WTC11 (cell line): ENCODE data around the gene KCNJ1.

Experiments used
- CTCF ChIP-seq: fragments of 200-600 bp; IDR thresholded peaks from 2 replicates; pipeline ENCODE4 v1.8.0; 2022; ENCODE audit warnings: antibody characterized with exemption
- E2F5 ChIP-seq: sonication (generic); formaldehyde crosslinking; IDR thresholded peaks from 2 replicates; pipeline ENCODE4 v1.8.1; 2022; ENCODE audit warnings: mild to moderate bottlenecking, moderate library complexity, missing genetic modification reagents
- ESRRA ChIP-seq: sonication (generic); formaldehyde crosslinking; IDR thresholded peaks from 2 replicates; pipeline ENCODE4 v1.8.1; 2022; ENCODE audit warnings: mild to moderate bottlenecking, missing genetic modification reagents, borderline replicate concordance
- FOXK1 ChIP-seq: sonication (generic); formaldehyde crosslinking; IDR thresholded peaks from 2 replicates; pipeline ENCODE4 v1.8.0; 2022; ENCODE audit warnings: mild to moderate bottlenecking, moderate library complexity, missing genetic modification reagents
- HMGA2 ChIP-seq: fragments of 250-450 bp; sonication (Bioruptor Pico); IDR thresholded peaks from 2 replicates; pipeline ENCODE4 v1.4.0; 2021; ENCODE audit warnings: mild to moderate bottlenecking, moderate library complexity
- IRF2 ChIP-seq: sonication (generic); formaldehyde crosslinking; IDR thresholded peaks from 2 replicates; pipeline ENCODE4 v1.8.0; 2022; ENCODE audit warnings: low read depth, missing genetic modification reagents, borderline replicate concordance
- KAT7 ChIP-seq: sonication (generic); formaldehyde crosslinking; IDR thresholded peaks from 2 replicates; pipeline ENCODE4 v1.8.1; 2023; ENCODE audit warnings: missing genetic modification reagents, mild to moderate bottlenecking, borderline replicate concordance
- MAX ChIP-seq: sonication (generic); formaldehyde crosslinking; IDR thresholded peaks from 2 replicates; pipeline ENCODE4 v1.8.0; 2022; ENCODE audit warnings: mild to moderate bottlenecking, missing genetic modification reagents
- TEAD1 ChIP-seq: sonication (generic); formaldehyde crosslinking; IDR thresholded peaks from 2 replicates; pipeline ENCODE4 v1.8.0; 2022; ENCODE audit warnings: mild to moderate bottlenecking, missing genetic modification reagents
- ZBTB21 ChIP-seq: sonication (generic); formaldehyde crosslinking; IDR thresholded peaks from 2 replicates; pipeline ENCODE4 v1.8.1; 2023; ENCODE audit warnings: mild to moderate bottlenecking, missing genetic modification reagents, borderline replicate concordance
- ZNF138 ChIP-seq: sonication (generic); formaldehyde crosslinking; conservative IDR thresholded peaks from 2 replicates; pipeline ENCODE4 v1.8.1; 2022; ENCODE audit warnings: mild to moderate bottlenecking, moderate library complexity, missing genetic modification reagents

- TF ChIP-seq E2F5 (CRISPR knock-in tag) (no peak), ZNF138 (no peak), IRF2 (no peak), ZBTB21 (no peak), ESRRA (CRISPR knock-in tag) (no peak), TEAD1 (no peak), HMGA2 (CRISPR knock-in tag) (no peak), CTCF (no peak), FOXK1 (CRISPR knock-in tag) (no peak), KAT7 (CRISPR knock-in tag) (no peak), MAX (no peak)
These were observed 48.0 kb upstream of the KCNJ1 start for GRCh38 chr11:128915149-128915521.
